Lower lobe of right lung (tissue), 2 donors: ENCODE data around the gene SLX4IP. TPM values are rescaled to one million over a fixed set of nuclear protein-coding genes. Genes with fewer than 3 reads are reported as not detected.

Experiments
- ATAC-seq, 2 donors: fragments of 200-7000 bp; cut with Tn5 transposase; one replicate each; pipeline ENCODE4 v1.9.1; 2020 to 2022; ENCODE audit warnings: mild to moderate bottlenecking in 2 of 2, moderate library complexity in 2 of 2
- DNase-seq: peaks from one replicate; pipeline ENCODE4 v3.0.0-alpha.2; 2020
- H3K27ac ChIP-seq: fragments of 200-600 bp; one replicate; pipeline ENCODE4 v1.8.0; 2022
- H3K27me3 ChIP-seq: fragments of 200-600 bp; one replicate; pipeline ENCODE4 v1.8.0; 2022; ENCODE audit warnings: low read depth
- H3K36me3 ChIP-seq: fragments of 200-600 bp; one replicate; pipeline ENCODE4 v1.8.0; 2022; ENCODE audit warnings: mild to moderate bottlenecking
- H3K4me1 ChIP-seq: fragments of 200-600 bp; one replicate; pipeline ENCODE4 v1.8.0; 2022
- H3K4me3 ChIP-seq: fragments of 200-600 bp; one replicate; pipeline ENCODE4 v1.8.0; 2022; ENCODE audit warnings: mild to moderate bottlenecking
- H3K9me3 ChIP-seq: fragments of 200-600 bp; one replicate; pipeline ENCODE4 v1.8.0; 2022
- intact Hi-C: fragments of 100-400 bp; cut with DNase I; formaldehyde crosslinking; loops from one replicate; pipeline ENCODE4 v1.11.0; 2022
- total RNA-seq: library from RNA; stranded (reverse); fragmentation: NEBNext Ultra II Directional; extraction: Animal tissue kit (Norgen Biotek cat#: 25700); gene quantifications from one replicate; pipeline ENCODE4 v1.2.1, GENCODE V29; 2021
- TF ChIP-seq, protein P1 (sequence below): fragments of 200-600 bp; IDR thresholded peaks from one replicate; pipeline ENCODE4 v1.8.0; 2022; ENCODE audit warnings: antibody characterized with exemption, mild to moderate bottlenecking
- donor health status: DM: no; HTN: yes; CAD: no; lungs with severe emphysema.

Gene SLX4IP
- total RNA-seq, 1 donor from 2014 or later, result 5.8 TPM

DNA sequence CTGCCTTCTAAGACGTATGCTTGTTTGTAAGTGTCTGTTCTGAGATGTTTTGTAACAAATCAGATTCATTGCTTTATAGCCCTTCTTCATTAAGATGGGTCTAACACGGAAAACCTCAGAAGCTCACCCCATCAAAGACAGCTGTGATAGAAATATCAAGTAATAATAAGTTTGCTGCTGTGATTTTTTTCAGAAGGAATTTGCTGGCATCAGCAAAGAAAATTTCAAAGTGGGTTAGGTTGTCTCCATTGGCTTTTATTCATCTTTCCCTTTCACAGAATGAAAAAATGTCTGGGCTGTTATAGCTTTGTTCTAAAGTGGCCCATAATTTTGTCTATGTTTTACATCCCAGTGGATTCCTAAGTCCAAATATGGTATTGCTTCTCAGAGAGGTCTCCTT lies 81.4 kb downstream of the SLX4IP start:
- Histone ChIP-seq H3K4me1 (peaks cover 21% of the 10 kb centered on the region), H3K27me3 (no peaks in the 10 kb centered on the region), H3K27ac (no peak overlapping the region), H3K4me3 (no peak overlapping the region), H3K36me3 (no peaks in the 10 kb centered on the region), H3K9me3 (no peaks in the 10 kb centered on the region)
- ATAC-seq (no peak), DNase-seq (no peak)
- TF ChIP-seq, protein P1, sequence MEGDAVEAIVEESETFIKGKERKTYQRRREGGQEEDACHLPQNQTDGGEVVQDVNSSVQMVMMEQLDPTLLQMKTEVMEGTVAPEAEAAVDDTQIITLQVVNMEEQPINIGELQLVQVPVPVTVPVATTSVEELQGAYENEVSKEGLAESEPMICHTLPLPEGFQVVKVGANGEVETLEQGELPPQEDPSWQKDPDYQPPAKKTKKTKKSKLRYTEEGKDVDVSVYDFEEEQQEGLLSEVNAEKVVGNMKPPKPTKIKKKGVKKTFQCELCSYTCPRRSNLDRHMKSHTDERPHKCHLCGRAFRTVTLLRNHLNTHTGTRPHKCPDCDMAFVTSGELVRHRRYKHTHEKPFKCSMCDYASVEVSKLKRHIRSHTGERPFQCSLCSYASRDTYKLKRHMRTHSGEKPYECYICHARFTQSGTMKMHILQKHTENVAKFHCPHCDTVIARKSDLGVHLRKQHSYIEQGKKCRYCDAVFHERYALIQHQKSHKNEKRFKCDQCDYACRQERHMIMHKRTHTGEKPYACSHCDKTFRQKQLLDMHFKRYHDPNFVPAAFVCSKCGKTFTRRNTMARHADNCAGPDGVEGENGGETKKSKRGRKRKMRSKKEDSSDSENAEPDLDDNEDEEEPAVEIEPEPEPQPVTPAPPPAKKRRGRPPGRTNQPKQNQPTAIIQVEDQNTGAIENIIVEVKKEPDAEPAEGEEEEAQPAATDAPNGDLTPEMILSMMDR, result no peak
- intact Hi-C loops, result no loop called here

DNA sequence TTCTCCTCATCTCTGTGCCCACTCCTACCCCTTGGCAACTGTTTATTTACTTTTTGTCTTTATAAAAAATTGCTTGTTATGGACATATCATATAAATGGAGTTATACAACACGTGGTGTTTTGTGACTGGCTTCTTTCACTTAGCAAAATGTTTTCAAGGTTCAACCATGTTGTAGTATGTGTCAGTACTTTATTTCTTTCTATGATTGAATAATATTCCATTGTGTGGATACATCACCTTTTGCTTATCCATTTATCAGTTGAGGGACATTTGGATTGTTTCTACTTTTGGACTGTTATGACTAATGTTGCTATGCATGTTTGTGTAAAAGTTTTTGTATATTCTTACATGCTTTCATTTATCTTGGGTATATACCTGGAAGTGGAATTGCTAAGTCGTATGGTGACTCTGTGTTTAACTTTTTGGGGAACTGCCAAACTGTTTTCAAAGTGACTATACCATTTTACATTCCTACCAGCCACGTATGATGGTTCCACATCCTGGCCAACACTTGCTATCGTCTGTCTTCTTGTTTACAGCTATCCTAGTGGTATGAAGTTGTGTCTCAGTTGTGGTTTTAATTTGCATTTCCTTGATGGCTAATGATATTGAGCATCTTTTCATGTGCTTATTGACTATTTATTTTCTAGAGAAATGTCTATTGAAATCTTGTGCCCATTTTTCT lies 84.4 kb downstream of the SLX4IP start:
- intact Hi-C loops, result no loop called here
- TF ChIP-seq, protein P1, result no peak
- Histone ChIP-seq H3K36me3 (no peaks in the 10 kb centered on the region), H3K4me3 (no peak overlapping the region), H3K27ac (no peak overlapping the region), H3K9me3 (no peaks in the 10 kb centered on the region), H3K4me1 (peaks cover 3% of the 10 kb centered on the region), H3K27me3 (no peaks in the 10 kb centered on the region)
- ATAC-seq, result no peak
- DNase-seq, result no peak

DNA sequence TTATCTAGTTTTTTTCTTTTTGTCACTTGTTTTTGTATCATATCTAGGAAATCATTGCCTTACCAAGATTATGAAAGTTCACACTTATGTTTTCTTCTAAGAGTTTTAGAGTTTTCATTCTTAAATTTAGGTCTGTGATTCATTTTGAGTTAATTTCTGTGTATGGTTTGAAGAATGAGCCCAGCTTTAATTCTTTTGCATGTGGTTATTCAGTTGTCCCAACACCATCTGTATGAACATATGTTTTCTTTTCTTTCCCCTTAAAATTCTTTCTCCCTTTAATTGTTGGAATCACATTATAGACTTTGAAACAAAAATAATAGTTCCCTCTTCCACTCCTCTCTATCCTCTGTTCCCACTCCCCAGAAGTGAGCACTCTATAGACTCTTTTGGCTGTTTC lies 85.4 kb downstream of the SLX4IP start:
- ATAC-seq (no peak), DNase-seq (no peak)
- H3K36me3 ChIP-seq, result no peaks in the 10 kb centered on the region
- H3K27me3 ChIP-seq, result no peaks in the 10 kb centered on the region
- intact Hi-C loops, result no loop called here
- no peaks in the 10 kb centered on the region for H3K9me3 ChIP-seq
- H3K4me3 ChIP-seq, result no peak overlapping the region
- no peaks in the 10 kb centered on the region for H3K4me1 ChIP-seq
- no peak overlapping the region for H3K27ac ChIP-seq
- TF ChIP-seq, protein P1, result no peak

DNA sequence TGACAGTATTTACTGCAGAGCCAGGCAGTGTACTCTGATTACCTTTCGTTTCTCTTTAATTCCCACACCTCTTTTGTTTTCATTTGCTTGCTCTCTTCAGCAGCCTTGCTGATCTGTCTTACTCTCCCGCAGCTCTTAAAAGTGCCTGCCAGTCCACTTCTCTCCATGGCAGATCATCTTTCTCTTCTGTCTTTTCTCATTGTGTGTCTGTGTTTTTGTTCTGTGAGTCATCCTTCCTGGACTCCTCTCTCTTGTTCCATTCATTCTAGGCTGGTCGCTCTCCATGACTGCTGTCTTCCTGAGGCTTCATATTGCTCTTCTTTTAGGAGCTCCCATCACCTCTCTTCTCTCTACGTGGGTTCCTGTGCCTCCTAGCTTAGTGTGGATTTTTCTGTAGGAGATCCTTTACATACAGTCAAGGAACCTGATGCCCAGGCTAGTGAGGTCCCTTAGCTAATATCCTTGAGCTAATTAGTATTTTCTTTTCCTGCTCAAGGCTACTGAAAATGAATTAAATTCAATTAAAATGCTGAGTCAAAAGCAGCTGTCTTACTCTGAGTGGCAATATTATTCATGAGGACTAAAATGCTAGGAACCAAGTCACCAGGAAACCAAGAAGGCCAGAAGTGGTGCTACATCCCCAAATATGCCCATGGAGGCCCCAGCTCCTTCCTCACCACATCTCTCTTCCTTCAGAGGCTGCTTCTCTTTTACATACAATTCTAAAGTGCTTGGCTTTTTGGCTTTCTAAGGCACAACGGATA lies 86.1 kb downstream of the SLX4IP start:
- Histone ChIP-seq H3K4me3 (no peak overlapping the region), H3K4me1 (no peaks in the 10 kb centered on the region), H3K27me3 (no peaks in the 10 kb centered on the region), H3K27ac (no peak overlapping the region), H3K36me3 (no peaks in the 10 kb centered on the region), H3K9me3 (no peaks in the 10 kb centered on the region)
- ATAC-seq, result no peak
- TF ChIP-seq, protein P1, result no peak
- no peak for DNase-seq
- intact Hi-C loops, result no loop called here

DNA sequence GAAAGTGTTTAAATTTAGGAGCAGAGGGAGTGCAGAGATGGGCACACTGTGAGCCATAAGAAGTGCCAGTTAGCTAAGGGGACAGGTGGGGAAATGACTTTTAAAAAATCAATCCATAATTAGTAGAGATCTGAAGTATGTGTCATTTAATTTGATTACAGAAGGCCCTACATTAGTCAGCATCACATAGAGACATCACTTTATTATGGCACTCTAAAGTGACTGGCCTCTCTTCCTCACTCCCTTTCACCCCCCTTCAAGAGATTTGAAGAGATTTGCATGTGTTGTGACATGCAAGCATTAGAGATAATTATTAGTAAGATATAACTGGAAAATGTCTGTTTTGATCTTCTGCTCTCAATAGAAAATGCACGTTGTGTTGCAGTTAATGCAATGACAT lies 86.7 kb downstream of the SLX4IP start:
- ATAC-seq (no peak), DNase-seq (no peak)
- no peak overlapping the region for H3K27ac ChIP-seq
- H3K36me3 ChIP-seq, result no peaks in the 10 kb centered on the region
- no peaks in the 10 kb centered on the region for H3K27me3 ChIP-seq
- intact Hi-C loops, result no loop called here
- TF ChIP-seq, protein P1, result no peak
- no peak overlapping the region for H3K4me3 ChIP-seq
- no peaks in the 10 kb centered on the region for H3K4me1 ChIP-seq
- no peaks in the 10 kb centered on the region for H3K9me3 ChIP-seq
